ENCODE data around the gene TNFAIP8L1.
A peak's percentile ranks its signal among the peaks of the same experiment; 100 is the strongest.

TNFAIP8L1 gene

DNA sequence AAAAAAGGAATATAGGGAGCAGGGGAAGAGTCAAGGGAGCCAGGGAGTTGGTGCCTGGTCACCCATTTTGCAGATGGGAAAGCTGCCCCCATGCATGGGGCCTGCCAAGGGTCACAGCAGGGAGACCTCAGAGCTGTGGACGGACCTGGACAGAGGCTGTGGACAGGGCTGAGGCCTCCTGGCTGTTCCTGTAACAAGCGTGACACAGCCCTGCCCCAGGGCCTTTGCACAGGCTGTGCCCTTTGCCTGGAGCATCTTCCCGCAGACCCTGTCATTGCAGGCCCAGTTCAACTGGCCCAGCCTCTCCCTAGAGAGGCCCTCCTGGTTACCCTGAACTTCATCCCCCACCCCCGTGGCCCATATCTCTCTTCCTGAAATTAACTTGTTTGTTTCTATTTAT is 6.4 kb downstream of the TNFAIP8L1 start:
- no peak for DNase-seq (ENCODE audit: low spot score)
- in situ Hi-C loops (cut with MboI; ENCODE audit: low sequenced_read_pairs, unreplicated experiment): no loop called here

DNA sequence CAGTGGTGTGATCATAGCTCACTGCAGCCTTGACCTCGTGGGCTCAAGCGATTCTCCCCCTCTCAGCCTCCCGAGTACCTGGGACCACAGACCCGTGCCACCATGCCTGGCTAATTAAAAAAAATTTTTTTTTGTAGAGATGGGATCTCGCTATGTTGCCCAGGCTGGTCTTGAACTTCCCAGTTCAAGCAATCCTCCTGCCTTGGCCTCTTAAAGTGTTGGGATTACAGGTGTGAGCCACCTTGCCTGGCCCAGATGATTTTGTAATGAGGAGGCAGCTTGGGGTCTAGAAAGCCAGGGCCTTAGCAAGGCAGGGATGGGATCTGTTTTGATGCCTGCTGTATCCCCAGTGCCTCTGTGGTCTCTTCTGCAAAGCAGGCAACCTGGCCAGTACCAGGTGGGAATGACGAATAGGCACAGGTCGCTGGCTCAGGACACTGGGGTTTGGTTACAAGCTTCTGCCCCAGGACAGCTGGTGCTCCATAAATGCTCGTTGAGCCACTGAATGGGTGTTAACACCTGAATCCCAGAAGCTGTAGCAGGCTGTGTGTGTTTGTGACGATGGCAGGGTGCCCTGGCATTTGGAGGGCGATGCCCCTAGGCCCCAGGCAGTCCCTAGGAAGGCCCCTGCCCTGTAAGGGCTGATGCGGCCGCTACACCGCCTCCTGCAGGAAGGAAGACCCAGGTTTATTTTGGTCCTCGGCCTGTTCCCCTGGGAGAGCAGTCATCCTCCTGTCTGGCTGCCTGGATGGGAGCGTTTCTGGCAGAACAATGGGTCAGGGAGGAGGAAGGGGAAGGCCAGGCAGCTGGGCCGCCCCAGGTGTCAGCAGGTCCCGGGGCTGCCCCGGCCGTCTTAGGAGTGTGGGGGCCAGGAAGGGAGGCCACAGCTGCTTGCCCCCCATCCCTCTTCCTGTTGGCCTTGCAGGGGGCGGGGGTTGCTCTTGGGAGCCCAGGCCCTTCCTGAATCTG is 8.6 kb downstream of the TNFAIP8L1 start:
- in situ Hi-C loops (cut with MboI; ENCODE audit: low sequenced_read_pairs, unreplicated experiment): no loop called here
- TF ChIP-seq, protein P1, sequence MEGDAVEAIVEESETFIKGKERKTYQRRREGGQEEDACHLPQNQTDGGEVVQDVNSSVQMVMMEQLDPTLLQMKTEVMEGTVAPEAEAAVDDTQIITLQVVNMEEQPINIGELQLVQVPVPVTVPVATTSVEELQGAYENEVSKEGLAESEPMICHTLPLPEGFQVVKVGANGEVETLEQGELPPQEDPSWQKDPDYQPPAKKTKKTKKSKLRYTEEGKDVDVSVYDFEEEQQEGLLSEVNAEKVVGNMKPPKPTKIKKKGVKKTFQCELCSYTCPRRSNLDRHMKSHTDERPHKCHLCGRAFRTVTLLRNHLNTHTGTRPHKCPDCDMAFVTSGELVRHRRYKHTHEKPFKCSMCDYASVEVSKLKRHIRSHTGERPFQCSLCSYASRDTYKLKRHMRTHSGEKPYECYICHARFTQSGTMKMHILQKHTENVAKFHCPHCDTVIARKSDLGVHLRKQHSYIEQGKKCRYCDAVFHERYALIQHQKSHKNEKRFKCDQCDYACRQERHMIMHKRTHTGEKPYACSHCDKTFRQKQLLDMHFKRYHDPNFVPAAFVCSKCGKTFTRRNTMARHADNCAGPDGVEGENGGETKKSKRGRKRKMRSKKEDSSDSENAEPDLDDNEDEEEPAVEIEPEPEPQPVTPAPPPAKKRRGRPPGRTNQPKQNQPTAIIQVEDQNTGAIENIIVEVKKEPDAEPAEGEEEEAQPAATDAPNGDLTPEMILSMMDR (IDR thresholded peaks at IDR 0.05; ENCODE audit: borderline replicate concordance, control extremely low read depth, extremely low read depth, insufficient read depth, missing control alignments): no peak
- DNase-seq (ENCODE audit: low spot score): peak; percentile 60

More for the DNA sequence above, 6.4 kb downstream of the TNFAIP8L1 start:
- TF ChIP-seq, protein P1 (IDR thresholded peaks at IDR 0.05; ENCODE audit: borderline replicate concordance, control extremely low read depth, extremely low read depth, insufficient read depth, missing control alignments): no peak

DNA sequence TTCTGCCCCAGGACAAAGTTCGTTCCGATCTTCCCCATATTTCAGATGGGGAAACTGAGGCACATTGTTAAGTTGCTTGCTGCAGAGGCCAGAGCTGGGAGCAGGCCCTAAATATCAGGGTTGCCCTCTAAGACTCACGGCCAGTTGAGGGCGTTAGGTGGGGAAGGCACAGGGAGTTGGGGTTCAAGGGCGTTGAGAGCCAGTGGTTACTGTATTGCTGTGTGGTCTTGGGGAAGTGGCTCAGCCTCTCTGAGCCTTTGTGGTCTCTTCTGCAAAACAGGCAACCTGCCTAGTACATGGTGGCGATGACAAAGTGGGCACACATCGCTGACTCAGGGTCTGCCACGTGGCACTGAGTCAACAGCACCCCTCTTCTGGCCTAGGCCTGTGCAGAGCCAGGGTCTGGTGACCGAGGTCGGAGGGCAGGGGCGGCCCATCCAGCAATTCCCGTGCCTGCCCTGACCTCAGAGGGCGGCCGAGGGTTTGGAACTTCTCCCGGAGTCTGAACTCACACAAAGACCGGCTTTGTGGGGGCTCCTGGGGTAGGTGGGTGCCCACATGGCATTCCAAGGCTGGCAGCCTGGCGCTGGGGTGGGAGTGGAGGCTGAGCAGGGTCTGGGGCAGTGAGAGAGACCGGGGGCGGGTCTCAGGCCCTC is 10.2 kb downstream of the TNFAIP8L1 start:
- TF ChIP-seq, protein P1 (IDR thresholded peaks at IDR 0.05; ENCODE audit: borderline replicate concordance, control extremely low read depth, extremely low read depth, insufficient read depth, missing control alignments): no peak
- in situ Hi-C loops (cut with MboI; ENCODE audit: low sequenced_read_pairs, unreplicated experiment): no loop called here
- DNase-seq (ENCODE audit: low spot score): no peak

DNA sequence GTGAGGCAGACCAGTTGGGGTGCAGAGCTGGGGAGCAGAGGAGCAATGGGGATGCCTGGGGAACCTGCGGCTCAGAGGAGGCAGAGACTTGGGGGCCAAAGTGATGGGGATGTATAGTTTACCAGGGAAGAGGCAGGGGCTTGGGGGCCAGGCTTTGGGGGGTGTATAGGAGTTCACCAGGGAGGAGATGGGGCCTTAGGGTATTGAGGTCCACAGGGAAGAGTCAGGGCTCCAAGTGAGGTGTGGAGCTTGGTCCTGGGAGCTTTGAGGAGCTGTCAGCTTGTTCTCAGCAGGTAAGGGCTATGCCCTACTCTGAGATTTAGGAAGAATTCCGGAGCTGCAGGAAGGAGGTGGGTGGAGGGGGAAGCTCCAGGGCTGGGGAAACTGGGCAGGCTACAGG is 10.8 kb downstream of the TNFAIP8L1 start:
- TF ChIP-seq, protein P1 (IDR thresholded peaks at IDR 0.05; ENCODE audit: borderline replicate concordance, control extremely low read depth, extremely low read depth, insufficient read depth, missing control alignments): no peak
- in situ Hi-C loops (cut with MboI; ENCODE audit: low sequenced_read_pairs, unreplicated experiment): no loop called here
- no peak for DNase-seq (ENCODE audit: low spot score)

DNA sequence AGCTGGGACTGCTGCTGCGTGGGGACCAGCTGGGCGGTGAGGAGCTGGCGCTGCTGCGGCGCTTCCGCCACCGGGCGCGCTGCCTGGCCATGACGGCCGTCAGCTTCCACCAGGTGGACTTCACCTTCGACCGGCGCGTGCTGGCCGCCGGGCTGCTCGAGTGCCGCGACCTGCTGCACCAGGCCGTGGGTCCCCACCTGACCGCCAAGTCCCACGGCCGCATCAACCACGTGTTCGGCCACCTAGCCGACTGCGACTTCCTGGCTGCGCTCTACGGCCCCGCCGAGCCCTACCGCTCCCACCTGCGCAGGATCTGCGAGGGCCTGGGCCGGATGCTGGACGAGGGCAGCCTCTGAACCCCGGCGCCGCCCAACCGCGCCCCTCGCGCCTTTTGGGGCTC is 12.8 kb downstream of the TNFAIP8L1 start:
- in situ Hi-C loops (cut with MboI; ENCODE audit: low sequenced_read_pairs, unreplicated experiment): no loop called here
- TF ChIP-seq, protein P1 (IDR thresholded peaks at IDR 0.05; ENCODE audit: borderline replicate concordance, control extremely low read depth, extremely low read depth, insufficient read depth, missing control alignments): no peak
- DNase-seq (ENCODE audit: low spot score): no peak

DNA sequence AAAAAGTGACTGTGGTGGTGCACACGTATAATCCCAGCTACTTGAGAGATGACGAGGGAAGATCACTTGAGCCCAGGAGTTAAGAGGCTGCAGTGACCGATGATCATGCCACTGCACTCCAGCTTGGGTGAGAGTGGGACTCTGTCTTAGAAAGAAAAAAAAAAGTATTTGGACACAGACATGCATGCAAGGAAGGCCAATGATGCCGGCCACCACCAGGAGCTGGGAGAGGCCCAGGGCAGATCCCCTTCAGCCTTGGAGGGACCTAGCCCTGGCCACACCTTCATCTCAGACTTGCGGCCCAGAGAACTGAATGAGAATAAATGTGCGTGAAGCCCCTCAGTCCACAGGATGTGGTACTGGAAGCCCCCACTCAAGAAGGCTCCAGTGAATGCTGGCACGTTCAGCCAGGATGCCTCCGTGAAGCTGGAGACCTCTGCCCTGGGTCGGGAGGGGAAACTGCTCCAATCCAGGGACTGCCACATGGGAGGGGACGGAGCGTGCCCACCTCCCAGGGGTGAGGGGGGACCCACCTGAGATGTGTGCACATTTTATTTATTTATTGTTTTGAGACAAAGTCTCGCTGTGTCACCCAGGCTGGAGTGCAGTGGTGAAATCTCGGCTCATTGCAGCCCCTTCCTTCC is 14.6 kb downstream of the TNFAIP8L1 start:
- TF ChIP-seq, protein P1 (IDR thresholded peaks at IDR 0.05; ENCODE audit: borderline replicate concordance, control extremely low read depth, extremely low read depth, insufficient read depth, missing control alignments): no peak
- in situ Hi-C loops (cut with MboI; ENCODE audit: low sequenced_read_pairs, unreplicated experiment): no loop called here
- no peak for DNase-seq (ENCODE audit: low spot score)

Data from GM13976 (cell line).